HCT116 (cell line): Measurements from ENCODE around the gene OR2L8. TPM values are rescaled to one million over a fixed set of nuclear protein-coding genes. Genes with fewer than 3 reads are reported as not detected.

ENCODE experiments used
- ATAC-seq: fragments of 200-7000 bp; cut with Tn5 transposase; 2 replicates; pipeline ENCODE4 v1.9.1; 2020; ENCODE audit warnings: mild to moderate bottlenecking, moderate library complexity
- BruUV-seq: library from RNA; stranded (reverse); fragments of 400-500 nt; replicated peaks from 2 replicates; lab custom pipeline; 2021; lab: Mats Ljungman, UMichigan
- CTCF ChIA-PET: fragments of 300-600 bp; sonication (Branson Sonifier 250); formaldehyde crosslinking; loops from one replicate; lab custom pipeline; 2021; ENCODE audit warnings: antibody characterized with exemption; lab: Charles Lee
- POLR2A ChIA-PET: fragments of 300-600, 350-600 bp; sonication (Branson Sonifier 250); formaldehyde crosslinking; loops from one replicate; lab custom pipeline; 2021; ENCODE audit warnings: antibody characterized with exemption; lab: Charles Lee
- RAD21 ChIA-PET, 2 experiments: fragments of 300-600 bp; sonication (Branson Sonifier 250); formaldehyde crosslinking; loops; one replicate each; lab custom pipeline; 2023; ENCODE audit warnings: low total read pairs in 2 of 2; ENCODE audit not compliant: uncharacterized antibody in 2 of 2, unreplicated experiment in 2 of 2, low non-redundant PET in 1 of 2; lab: Charles Lee
- DNase-seq: peaks from one replicate; pipeline ENCODE4 v3.0.0-alpha.2; 2010; ENCODE audit warnings: low read depth, low spot score
- H2AFZ ChIP-seq: fragments of 200-600 bp; shearing (Covaris generic), sonication (generic); 2 replicates; pipeline ENCODE4 v1.6.1; 2017; ENCODE audit warnings: low read depth, mixed run types, mixed read lengths, antibody characterized with exemption, low read length; ENCODE audit not compliant: poor library complexity, severe bottlenecking
- H3K27ac ChIP-seq: 2 replicates; pipeline ENCODE4 v1.5.1; 2012; ENCODE audit warnings: low read depth, low read length
- H3K27me3 ChIP-seq: fragments of 200-600 bp; sonication (generic); 2 replicates; pipeline ENCODE4 v1.6.1; 2016; ENCODE audit warnings: mixed run types, low read length, mixed read lengths; ENCODE audit not compliant: insufficient read depth
- H3K36me3 ChIP-seq, 2 experiments: fragments of 200-500 bp in 1 of 2; fragments of 200-600 bp in 1 of 2; sonication (Bioruptor generic) in 1 of 2; sonication (generic) in 1 of 2; 2 replicates each; pipeline versions ENCODE4 v1.5.1 to v1.6.1; 2014 to 2016; ENCODE audit warnings: low read length in 2 of 2, inconsistent platforms in 1 of 2, mixed read lengths in 1 of 2, mixed run types in 1 of 2; ENCODE audit not compliant: insufficient read depth in 2 of 2, control insufficient read depth in 1 of 2
- H3K4me1 ChIP-seq, 2 experiments: fragments of 200-600 bp in 1 of 2; sonication (generic) in 1 of 2; 2 replicates each; pipeline versions ENCODE4 v1.5.1 to v1.6.1; 2012 to 2017; ENCODE audit warnings: low read length in 2 of 2, inconsistent platforms in 1 of 2, mild to moderate bottlenecking in 1 of 2, mixed read lengths in 1 of 2, mixed run types in 1 of 2, moderate library complexity in 1 of 2; ENCODE audit not compliant: insufficient read depth in 2 of 2, control insufficient read depth in 1 of 2
- H3K4me2 ChIP-seq: fragments of 200-600 bp; sonication (generic); 2 replicates; pipeline ENCODE4 v1.6.1; 2017; ENCODE audit warnings: mixed run types, low read length, mixed read lengths
- H3K4me3 ChIP-seq, 2 experiments: fragments of 200-600 bp in 1 of 2; sonication (generic) in 1 of 2; replicated peaks in 1 of 2; 2 replicates each; pipeline ENCODE4 v1.5.1; 2011 to 2016; ENCODE audit warnings: low read length in 2 of 2, control low read depth in 1 of 2, low read depth in 1 of 2, mild to moderate bottlenecking in 1 of 2, mixed read lengths in 1 of 2, mixed run types in 1 of 2
- H3K79me2 ChIP-seq: fragments of 200-600 bp; sonication (generic); 2 replicates; pipeline ENCODE4 v1.6.1; 2017; ENCODE audit warnings: mild to moderate bottlenecking, mixed run types, low read length, moderate library complexity, mixed read lengths; ENCODE audit not compliant: insufficient read depth
- H3K9ac ChIP-seq: fragments of 200-600 bp; sonication (generic); 2 replicates; pipeline ENCODE4 v1.6.1; 2016; ENCODE audit warnings: low read length, mixed read lengths
- H3K9me2 ChIP-seq: fragments of 200-600 bp; sonication (generic), shearing (Covaris generic); 2 replicates; pipeline ENCODE4 v1.6.1; 2017; ENCODE audit warnings: mixed run types, mild to moderate bottlenecking, moderate library complexity; ENCODE audit not compliant: insufficient read depth
- H3K9me3 ChIP-seq, 2 experiments: fragments of 200-500 bp in 1 of 2; fragments of 200-600 bp in 1 of 2; sonication (Bioruptor generic) in 1 of 2; sonication (generic) in 1 of 2; 2 replicates each; pipeline ENCODE4 v1.6.1; 2014 to 2017; ENCODE audit warnings: low read length in 2 of 2, mixed read lengths in 2 of 2, inconsistent platforms in 1 of 2, low read depth in 1 of 2, mild to moderate bottlenecking in 1 of 2, mixed run types in 1 of 2, moderate library complexity in 1 of 2; ENCODE audit not compliant: control insufficient read depth in 1 of 2, insufficient read depth in 1 of 2
- H4K20me1 ChIP-seq: fragments of 200-600 bp; sonication (generic), shearing (Covaris generic); 2 replicates; pipeline ENCODE4 v1.6.1; 2017; ENCODE audit warnings: mixed run types, mild to moderate bottlenecking, moderate library complexity; ENCODE audit not compliant: insufficient read depth
- ATF3 ChIP-seq: IDR thresholded peaks from 2 replicates; pipeline ENCODE4 v1.6.1; 2012
- CTCF ChIP-seq, 3 experiments: fragments of 200-600 bp in 1 of 3; sonication (generic) in 1 of 3; IDR thresholded peaks in 2 of 3; conservative IDR thresholded peaks in 1 of 3; 2 replicates each; pipeline ENCODE4 v1.5.1; 2012 to 2017; ENCODE audit warnings: low read depth in 2 of 3, low read length in 2 of 3, antibody characterized with exemption in 1 of 3, borderline replicate concordance in 1 of 3, control low read depth in 1 of 3, mild to moderate bottlenecking in 1 of 3, mixed read lengths in 1 of 3, mixed run types in 1 of 3, moderate library complexity in 1 of 3; ENCODE audit not compliant: insufficient read depth in 1 of 3
- EGR1 ChIP-seq: IDR thresholded peaks from 2 replicates; pipeline ENCODE4 v1.6.1; 2012; ENCODE audit warnings: low read depth
- EZH2phosphoT487 ChIP-seq: fragments of 200-600 bp; IDR thresholded peaks from 2 replicates; pipeline ENCODE4 v1.6.1; 2018; ENCODE audit warnings: antibody characterized with exemption, borderline replicate concordance
- FOSL1 ChIP-seq: IDR thresholded peaks from 2 replicates; pipeline ENCODE4 v1.6.1; 2012; ENCODE audit warnings: low read depth
- POLR2AphosphoS5 ChIP-seq: IDR thresholded peaks from 2 replicates; pipeline ENCODE4 v1.6.1; 2011; ENCODE audit warnings: mild to moderate bottlenecking, low read depth, low read length, moderate library complexity
- SIN3A ChIP-seq: IDR thresholded peaks from 2 replicates; pipeline ENCODE4 v1.6.1; 2012; ENCODE audit warnings: low read depth
- TCF7L2 ChIP-seq: IDR thresholded peaks from 2 replicates; pipeline ENCODE4 v1.7.0; 2011; ENCODE audit warnings: borderline replicate concordance, inconsistent platforms; ENCODE audit not compliant: insufficient read depth, insufficient read length; ENCODE audit errors: extremely low read depth
- YY1 ChIP-seq: IDR thresholded peaks from 2 replicates; pipeline ENCODE4 v1.6.1; 2011; ENCODE audit warnings: low read length, low read depth, moderate library complexity, mild to moderate bottlenecking; ENCODE audit not compliant: insufficient replicate concordance; ENCODE audit errors: extremely low read depth
- ZFX ChIP-seq: fragments of 450-650 bp; IDR thresholded peaks from 2 replicates; pipeline ENCODE4 v1.6.1; 2017
- intact Hi-C: fragments of 100-400 bp; cut with micrococcal nuclease; formaldehyde crosslinking; loops from 2 replicates; pipeline ENCODE4 v1.10.0; 2022
- total RNA-seq: library from RNA; stranded (reverse); gene quantifications from one replicate; pipeline ENCODE4 v1.2.1, GENCODE V29; 2021; ENCODE audit not compliant: unreplicated experiment
- TF ChIP-seq, protein P1 (sequence below): IDR thresholded peaks from 2 replicates; pipeline ENCODE4 v1.6.1; 2012; ENCODE audit warnings: low read depth
- TF ChIP-seq, protein P2 (sequence below): IDR thresholded peaks from 2 replicates; pipeline ENCODE4 v1.6.1; 2011; ENCODE audit warnings: mild to moderate bottlenecking, low read length, moderate library complexity; ENCODE audit not compliant: insufficient replicate concordance; ENCODE audit errors: extremely low read depth

The OR2L8 gene
- total RNA-seq, 1 experiment from 2014 or later = not detected

GRCh38 chr1:247914941-247915662 lies 33.6 kb upstream of the OR2L8 start (continued):
- TF ChIP-seq CTCF (IDR thresholded peaks at IDR 0.05 in 2 of 3, conservative IDR thresholded peaks at IDR 0.05 in 1 of 3; ENCODE audit: borderline replicate concordance in 1 of 3, insufficient read depth in 1 of 3, low read depth in 2 of 3, low read length in 2 of 3) (no peak), ZFX (no peak), EGR1 (no peak), POLR2AphosphoS5 (no peak), YY1 (no peak)

GRCh38 chr1:247919952-247920351 lies 28.7 kb upstream of the OR2L8 start, which contains the start of gene OR2T8:
OR2T8 (plus strand) TSS chr1:247920252; CDS start chr1:247921018, 766 bp downstream.
- peaks cover 3 to 27% of the 10 kb centered on the region in 2 experiments; a peak in 2 of 4 replicates for H3K9me3 ChIP-seq
- no peak within 1 kb of the TSS for H3K4me3 ChIP-seq
- no peak within 1 kb of the TSS for H2AFZ ChIP-seq
- CTCF ChIA-PET = no interaction called here
- ATAC-seq (no peak), DNase-seq (no peak)
- POLR2A ChIA-PET = no interaction called here
- H3K9ac ChIP-seq = no peak within 1 kb of the TSS
- no peaks in the 10 kb centered on the region for H3K79me2 ChIP-seq
- intact Hi-C loops = no loop called here
- no peaks in the 10 kb centered on the region for H3K4me1 ChIP-seq
- H3K27ac ChIP-seq = no peak within 1 kb of the TSS
- H4K20me1 ChIP-seq = no peaks in the 10 kb centered on the region
- no peaks in the 10 kb centered on the region for H3K9me2 ChIP-seq
- RAD21 ChIA-PET = no interaction called here
- no peaks in the 10 kb centered on the region for H3K36me3 ChIP-seq
- no TSS peak for BruUV-seq
- no peaks in the 10 kb centered on the region for H3K27me3 ChIP-seq
- H3K4me2 ChIP-seq = no peak within 1 kb of the TSS
- TF ChIP-seq EZH2phosphoT487 (no peak), FOSL1 (no peak), EGR1 (no peak), TCF7L2 (no peak), YY1 (no peak), ZFX (no peak), ATF3 (no peak), SIN3A (no peak)
- TF ChIP-seq, protein P1, sequence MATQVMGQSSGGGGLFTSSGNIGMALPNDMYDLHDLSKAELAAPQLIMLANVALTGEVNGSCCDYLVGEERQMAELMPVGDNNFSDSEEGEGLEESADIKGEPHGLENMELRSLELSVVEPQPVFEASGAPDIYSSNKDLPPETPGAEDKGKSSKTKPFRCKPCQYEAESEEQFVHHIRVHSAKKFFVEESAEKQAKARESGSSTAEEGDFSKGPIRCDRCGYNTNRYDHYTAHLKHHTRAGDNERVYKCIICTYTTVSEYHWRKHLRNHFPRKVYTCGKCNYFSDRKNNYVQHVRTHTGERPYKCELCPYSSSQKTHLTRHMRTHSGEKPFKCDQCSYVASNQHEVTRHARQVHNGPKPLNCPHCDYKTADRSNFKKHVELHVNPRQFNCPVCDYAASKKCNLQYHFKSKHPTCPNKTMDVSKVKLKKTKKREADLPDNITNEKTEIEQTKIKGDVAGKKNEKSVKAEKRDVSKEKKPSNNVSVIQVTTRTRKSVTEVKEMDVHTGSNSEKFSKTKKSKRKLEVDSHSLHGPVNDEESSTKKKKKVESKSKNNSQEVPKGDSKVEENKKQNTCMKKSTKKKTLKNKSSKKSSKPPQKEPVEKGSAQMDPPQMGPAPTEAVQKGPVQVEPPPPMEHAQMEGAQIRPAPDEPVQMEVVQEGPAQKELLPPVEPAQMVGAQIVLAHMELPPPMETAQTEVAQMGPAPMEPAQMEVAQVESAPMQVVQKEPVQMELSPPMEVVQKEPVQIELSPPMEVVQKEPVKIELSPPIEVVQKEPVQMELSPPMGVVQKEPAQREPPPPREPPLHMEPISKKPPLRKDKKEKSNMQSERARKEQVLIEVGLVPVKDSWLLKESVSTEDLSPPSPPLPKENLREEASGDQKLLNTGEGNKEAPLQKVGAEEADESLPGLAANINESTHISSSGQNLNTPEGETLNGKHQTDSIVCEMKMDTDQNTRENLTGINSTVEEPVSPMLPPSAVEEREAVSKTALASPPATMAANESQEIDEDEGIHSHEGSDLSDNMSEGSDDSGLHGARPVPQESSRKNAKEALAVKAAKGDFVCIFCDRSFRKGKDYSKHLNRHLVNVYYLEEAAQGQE = no peak
- TF ChIP-seq, protein P2, sequence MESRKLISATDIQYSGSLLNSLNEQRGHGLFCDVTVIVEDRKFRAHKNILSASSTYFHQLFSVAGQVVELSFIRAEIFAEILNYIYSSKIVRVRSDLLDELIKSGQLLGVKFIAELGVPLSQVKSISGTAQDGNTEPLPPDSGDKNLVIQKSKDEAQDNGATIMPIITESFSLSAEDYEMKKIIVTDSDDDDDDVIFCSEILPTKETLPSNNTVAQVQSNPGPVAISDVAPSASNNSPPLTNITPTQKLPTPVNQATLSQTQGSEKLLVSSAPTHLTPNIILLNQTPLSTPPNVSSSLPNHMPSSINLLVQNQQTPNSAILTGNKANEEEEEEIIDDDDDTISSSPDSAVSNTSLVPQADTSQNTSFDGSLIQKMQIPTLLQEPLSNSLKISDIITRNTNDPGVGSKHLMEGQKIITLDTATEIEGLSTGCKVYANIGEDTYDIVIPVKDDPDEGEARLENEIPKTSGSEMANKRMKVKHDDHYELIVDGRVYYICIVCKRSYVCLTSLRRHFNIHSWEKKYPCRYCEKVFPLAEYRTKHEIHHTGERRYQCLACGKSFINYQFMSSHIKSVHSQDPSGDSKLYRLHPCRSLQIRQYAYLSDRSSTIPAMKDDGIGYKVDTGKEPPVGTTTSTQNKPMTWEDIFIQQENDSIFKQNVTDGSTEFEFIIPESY = no peak
